SK-N-SH (cell line): Measurements from ENCODE around the gene TMEM106C. TPM values are rescaled to one million over a fixed set of nuclear protein-coding genes. Genes with fewer than 3 reads are reported as not detected.

Experiments
- CTCF ChIA-PET: fragments of 300-600, 350-600 bp; formaldehyde crosslinking; extraction: SDS; loops from one replicate; lab custom pipeline; 2021; lab: Yijun Ruan, JAX
- POLR2A ChIA-PET: fragments of 350-600 bp; sonication (Branson Sonifier 250); formaldehyde crosslinking; extraction: SDS; loops from one replicate; lab custom pipeline; 2020; ENCODE audit warnings: antibody characterized with exemption, inconsistent platforms; lab: Yijun Ruan, JAX
- DNase-seq: peaks from one replicate; pipeline ENCODE4 v3.0.0; 2012
- H2AFZ ChIP-seq: fragments of 200-600 bp; sonication (generic); 2 replicates; pipeline ENCODE4 v1.8.1; 2016; ENCODE audit warnings: antibody characterized with exemption, mild to moderate bottlenecking, low read depth
- H3F3A ChIP-seq: fragments of 200-600 bp; sonication (generic); replicated peaks from 2 replicates; pipeline ENCODE3; 2016; ENCODE audit warnings: antibody characterized with exemption, mild to moderate bottlenecking; ENCODE audit not compliant: insufficient read depth
- H3K27ac ChIP-seq, 2 experiments: fragments of 200-500 bp in 1 of 2; fragments of 200-600 bp in 1 of 2; sonication (Bioruptor generic) in 1 of 2; sonication (generic), shearing (Covaris generic) in 1 of 2; 2 replicates each; pipeline versions ENCODE4 v1.5.1 to v1.6.1; 2014 to 2016; ENCODE audit warnings: low read depth in 2 of 2, inconsistent platforms in 1 of 2, low read length in 1 of 2, mild to moderate bottlenecking in 1 of 2, mixed read lengths in 1 of 2
- H3K27me3 ChIP-seq: fragments of 200-600 bp; sonication (generic), shearing (Covaris generic); 2 replicates; pipeline ENCODE4 v1.6.1; 2016; ENCODE audit warnings: mixed run types; ENCODE audit not compliant: insufficient read depth
- H3K36me3 ChIP-seq, 2 experiments: fragments of 200-500 bp in 1 of 2; fragments of 200-600 bp in 1 of 2; sonication (Bioruptor generic) in 1 of 2; sonication (generic) in 1 of 2; replicated peaks in 1 of 2; 2 replicates each; pipeline versions ENCODE3 to v1.5.1; 2014 to 2016; ENCODE audit warnings: low read length in 1 of 2, mild to moderate bottlenecking in 1 of 2; ENCODE audit not compliant: insufficient read depth in 2 of 2, control insufficient read depth in 1 of 2
- H3K4me1 ChIP-seq, 2 experiments: fragments of 200-500 bp in 1 of 2; fragments of 200-600 bp in 1 of 2; sonication (Bioruptor generic) in 1 of 2; sonication (generic), shearing (Covaris generic) in 1 of 2; 2 replicates each; pipeline versions ENCODE4 v1.5.1 to v1.6.1; 2014 to 2016; ENCODE audit warnings: low read depth in 1 of 2, low read length in 1 of 2, mixed run types in 1 of 2; ENCODE audit not compliant: insufficient read depth in 2 of 2, control insufficient read depth in 1 of 2
- H3K4me2 ChIP-seq: fragments of 200-600 bp; sonication (generic), shearing (Covaris generic); 2 replicates; pipeline ENCODE4 v1.6.1; 2017; ENCODE audit warnings: mixed run types
- H3K4me3 ChIP-seq, 2 experiments: fragments of 200-500 bp in 1 of 2; fragments of 200-600 bp in 1 of 2; sonication (Bioruptor generic) in 1 of 2; sonication (generic), shearing (Covaris generic) in 1 of 2; 2 replicates each; pipeline versions ENCODE4 v1.5.1 to v1.8.1; 2014 to 2016; ENCODE audit warnings: low read depth in 2 of 2, inconsistent platforms in 1 of 2, low read length in 1 of 2, mild to moderate bottlenecking in 1 of 2, mixed read lengths in 1 of 2, moderate library complexity in 1 of 2
- H3K79me2 ChIP-seq: fragments of 200-600 bp; sonication (generic); 2 replicates; pipeline ENCODE4 v1.8.1; 2017; ENCODE audit warnings: mild to moderate bottlenecking; ENCODE audit not compliant: insufficient read depth
- H3K9ac ChIP-seq: fragments of 200-600 bp; sonication (generic); 2 replicates; pipeline ENCODE4 v1.6.1; 2017; ENCODE audit warnings: mixed run types
- H3K9me2 ChIP-seq: fragments of 200-600 bp; sonication (generic); 2 replicates; pipeline ENCODE4 v1.6.1; 2017; ENCODE audit warnings: mixed run types
- H3K9me3 ChIP-seq: fragments of 200-600 bp; sonication (generic); 2 replicates; pipeline ENCODE4 v1.6.1; 2017; ENCODE audit warnings: mixed run types, mild to moderate bottlenecking, moderate library complexity
- H4K20me1 ChIP-seq: fragments of 200-600 bp; sonication (generic); 2 replicates; pipeline ENCODE4 v1.6.1; 2017; ENCODE audit warnings: mild to moderate bottlenecking, mixed run types; ENCODE audit not compliant: insufficient read depth
- CHD2 ChIP-seq: fragments of 150-350 bp; IDR thresholded peaks from 2 replicates; pipeline ENCODE4 v1.6.1; 2018; ENCODE audit warnings: low read length; ENCODE audit not compliant: partially characterized antibody
- ELF1 ChIP-seq: IDR thresholded peaks from 2 replicates; pipeline ENCODE4 v1.4.0; 2012
- EZH2phosphoT487 ChIP-seq: fragments of 200-600 bp; sonication (generic); IDR thresholded peaks from 2 replicates; pipeline ENCODE4 v1.6.1; 2017; ENCODE audit warnings: low read depth, mixed run types, mild to moderate bottlenecking, antibody characterized with exemption, moderate library complexity, borderline replicate concordance
- FOSL2 ChIP-seq: IDR thresholded peaks from 2 replicates; pipeline ENCODE4 v1.4.0; 2012; ENCODE audit warnings: low read depth, mild to moderate bottlenecking, moderate library complexity, borderline replicate concordance
- FOXJ3 ChIP-seq: sonication (generic); formaldehyde crosslinking; IDR thresholded peaks from 2 replicates; pipeline ENCODE4 v1.5.1; 2020; ENCODE audit warnings: mild to moderate bottlenecking, missing genetic modification reagents
- FOXM1 ChIP-seq: IDR thresholded peaks from 2 replicates; pipeline ENCODE4 v1.4.0; 2012; ENCODE audit warnings: low read depth, mild to moderate bottlenecking
- GABPA ChIP-seq: IDR thresholded peaks from 2 replicates; pipeline ENCODE4 v1.4.0; 2012; ENCODE audit warnings: low read depth, mild to moderate bottlenecking
- GATA2 ChIP-seq: sonication (generic); formaldehyde crosslinking; IDR thresholded peaks from 2 replicates; pipeline ENCODE4 v1.5.0; 2020; ENCODE audit warnings: mild to moderate bottlenecking, missing genetic modification reagents
- JUND ChIP-seq: IDR thresholded peaks from 2 replicates; pipeline ENCODE4 v1.4.0; 2012
- MEF2A ChIP-seq: IDR thresholded peaks from 2 replicates; pipeline ENCODE4 v1.4.0; 2012; ENCODE audit warnings: low read depth, borderline replicate concordance
- MXI1 ChIP-seq: IDR thresholded peaks from 2 replicates; pipeline ENCODE4 v1.6.1; 2012; ENCODE audit warnings: mild to moderate bottlenecking, low read depth, low read length, improper control_type of control experiment
- NRF1 ChIP-seq: IDR thresholded peaks from 2 replicates; pipeline ENCODE4 v1.6.1; 2012; ENCODE audit warnings: low read depth, mild to moderate bottlenecking, low read length
- POLR2AphosphoS5 ChIP-seq: IDR thresholded peaks from 2 replicates; pipeline ENCODE4 v1.6.1; 2012; ENCODE audit warnings: low read depth, low read length
- RAD21 ChIP-seq: IDR thresholded peaks from 2 replicates; pipeline ENCODE4 v1.6.1; 2012; ENCODE audit warnings: mild to moderate bottlenecking, low read length
- RCOR1 ChIP-seq: fragments of 150-350 bp; IDR thresholded peaks from 2 replicates; pipeline ENCODE4 v1.6.1; 2017; ENCODE audit warnings: antibody characterized with exemption, low read length
- RFX5 ChIP-seq: IDR thresholded peaks from 2 replicates; pipeline ENCODE4 v1.6.1; 2012; ENCODE audit warnings: mild to moderate bottlenecking, improper control_type of control experiment, low read length
- RXRA ChIP-seq: IDR thresholded peaks from 2 replicates; pipeline ENCODE4 v1.4.0; 2012; ENCODE audit warnings: low read depth, mild to moderate bottlenecking, borderline replicate concordance
- SMC3 ChIP-seq: IDR thresholded peaks from 2 replicates; pipeline ENCODE4 v1.6.1; 2012; ENCODE audit warnings: low read depth, low read length, improper control_type of control experiment
- TAF1 ChIP-seq: IDR thresholded peaks from 2 replicates; pipeline ENCODE4 v1.6.1; 2012; ENCODE audit warnings: low read depth, mild to moderate bottlenecking, low read length, moderate library complexity, borderline replicate concordance
- TCF12 ChIP-seq: IDR thresholded peaks from 2 replicates; pipeline ENCODE4 v1.4.0; 2012
- TEAD4 ChIP-seq: IDR thresholded peaks from 2 replicates; pipeline ENCODE4 v1.4.0; 2012; ENCODE audit warnings: mild to moderate bottlenecking, borderline replicate concordance; ENCODE audit not compliant: insufficient read depth
- YY1 ChIP-seq: IDR thresholded peaks from 2 replicates; pipeline ENCODE4 v1.4.0; 2012; ENCODE audit warnings: low read depth, mild to moderate bottlenecking
- WGBS: methylation state at CpG from one replicate; pipeline ENCODE4 v1.1.6; 2017; ENCODE audit warnings: low lambda C conversion rate; 5-methylcytosine and 5-hydroxymethylcytosine counted together
- polyA plus RNA-seq, 3 experiments: library from polyadenylated mRNA; depleted of rRNA; stranded (reverse); fragments of >200 nt; gene quantifications; 2 replicates each; pipeline ENCODE4 v1.2.3, GENCODE V29; 2012
- TF ChIP-seq, protein P1 (sequence below): IDR thresholded peaks from 2 replicates; pipeline ENCODE4 v1.6.1; 2012; ENCODE audit warnings: mild to moderate bottlenecking, low read depth, low read length, moderate library complexity
- TF ChIP-seq, protein P2 (sequence below): fragments of 200-600 bp; sonication (generic); IDR thresholded peaks from 2 replicates; pipeline ENCODE4 v1.6.1; 2017; ENCODE audit warnings: antibody characterized with exemption, mild to moderate bottlenecking, moderate library complexity
- TF ChIP-seq, protein P3 (sequence below): IDR thresholded peaks from 2 replicates; pipeline ENCODE4 v1.4.0; 2012; ENCODE audit warnings: low read depth, borderline replicate concordance
- TF ChIP-seq, protein P4 (sequence below): IDR thresholded peaks from 2 replicates; pipeline ENCODE4; 2012

TMEM106C gene, protein sequence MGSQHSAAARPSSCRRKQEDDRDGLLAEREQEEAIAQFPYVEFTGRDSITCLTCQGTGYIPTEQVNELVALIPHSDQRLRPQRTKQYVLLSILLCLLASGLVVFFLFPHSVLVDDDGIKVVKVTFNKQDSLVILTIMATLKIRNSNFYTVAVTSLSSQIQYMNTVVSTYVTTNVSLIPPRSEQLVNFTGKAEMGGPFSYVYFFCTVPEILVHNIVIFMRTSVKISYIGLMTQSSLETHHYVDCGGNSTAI
- polyA plus RNA-seq (2012; rRNA removed): 133 and 173 TPM in 2 replicates
- 112 and 161 TPM in 2 replicates for polyA plus RNA-seq (2012; cell fraction: cytosol; rRNA removed)
- 101 and 122 TPM in 2 replicates for polyA plus RNA-seq (2012; cell fraction: nucleus; rRNA removed)

DNA sequence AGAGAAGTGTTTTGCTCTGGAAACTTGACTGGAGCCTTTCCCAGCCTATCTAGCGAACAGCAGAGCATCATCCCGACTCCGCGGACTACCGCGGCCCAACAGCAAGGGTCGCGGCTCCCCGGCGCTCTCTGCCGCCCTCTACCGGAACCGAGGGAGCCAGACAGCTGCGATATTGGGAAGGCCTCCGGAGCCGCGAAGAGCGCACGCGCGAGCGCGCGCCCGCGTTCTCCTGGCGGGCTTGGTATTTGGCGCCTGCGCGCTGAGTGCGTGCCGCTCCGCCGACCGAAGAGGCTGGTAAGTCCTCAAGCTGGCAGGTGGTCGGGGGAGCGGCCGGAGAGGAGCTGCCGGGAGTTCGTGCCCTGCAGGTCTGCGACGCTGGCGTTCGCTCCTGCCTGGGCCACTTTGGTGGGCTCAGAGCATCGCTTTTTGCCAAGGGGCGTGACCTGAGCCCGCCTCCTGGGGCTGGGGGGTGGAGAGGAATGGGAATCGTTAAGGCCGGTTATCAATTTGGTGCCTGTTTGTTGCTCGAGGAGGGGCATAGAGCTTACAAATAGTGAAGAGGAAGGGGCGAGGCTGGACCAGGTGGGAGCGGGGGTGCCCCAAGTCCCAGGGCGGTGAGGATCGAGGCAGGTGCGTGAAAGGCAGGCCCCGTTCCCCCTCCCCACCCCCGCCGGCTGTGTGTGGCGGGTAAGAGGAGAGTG lies at the start of gene TMEM106C:
Gene TMEM106C, plus strand, starts transcription at position 257 of the 701 bp plus-strand sequence. CDS start 641 bp downstream, outside the sequence.
- Histone ChIP-seq H3F3A (no peaks in the 10 kb centered on the region), H3K27ac (peak within 1 kb of the TSS in 1 of 2 experiments; percentile 77; a peak in 1 of 4 replicates), H3K4me1 (peaks cover 0 to 6% of the 10 kb centered on the region in 2 experiments; a peak in 1 of 4 replicates), H3K4me2 (peak within 1 kb of the TSS; percentile 92), H3K36me3 (peaks cover 10 to 24% of the 10 kb centered on the region in 2 experiments), H3K79me2 (peaks cover 4% of the 10 kb centered on the region; the same call in 1 of the 2 replicates), H3K27me3 (no peaks in the 10 kb centered on the region), H2AFZ (peak within 1 kb of the TSS; percentile 99), H3K9me3 (no peaks in the 10 kb centered on the region), H3K9ac (peak within 1 kb of the TSS; percentile 74; the same call in 1 of the 2 replicates), H4K20me1 (no peaks in the 10 kb centered on the region), H3K4me3 (peak within 1 kb of the TSS; percentile 94 to 97), H3K9me2 (no peaks in the 10 kb centered on the region)
- peak; percentile 99 for DNase-seq
- CTCF ChIA-PET: interaction anchor here (0.5 to 6.7 kb wide), 44 partner anchors 8 to 775 kb away, joined by 3 to 89 read pairs (median 4); partner anchors contain the start of genes ASB8, CCDC184, PFKM and VDR
- POLR2A ChIA-PET: interaction anchor here (1.0 kb wide), 1 partner anchor 17 kb away, joined by 3 read pairs; no protein-coding TSS in a partner anchor
- 1% methylated on average over 45 of the region's 59 CpGs for WGBS
- TF ChIP-seq GATA2: no peak
- no peak for TF ChIP-seq GABPA
- no peak for TF ChIP-seq FOSL2
- TF ChIP-seq RFX5: no peak
- no peak for TF ChIP-seq RXRA
- no peak for TF ChIP-seq ELF1
- TF ChIP-seq JUND: no peak
- no peak for TF ChIP-seq CHD2
- peak; percentile 86 for TF ChIP-seq NRF1
- TF ChIP-seq MEF2A: no peak
- TF ChIP-seq, protein P1, sequence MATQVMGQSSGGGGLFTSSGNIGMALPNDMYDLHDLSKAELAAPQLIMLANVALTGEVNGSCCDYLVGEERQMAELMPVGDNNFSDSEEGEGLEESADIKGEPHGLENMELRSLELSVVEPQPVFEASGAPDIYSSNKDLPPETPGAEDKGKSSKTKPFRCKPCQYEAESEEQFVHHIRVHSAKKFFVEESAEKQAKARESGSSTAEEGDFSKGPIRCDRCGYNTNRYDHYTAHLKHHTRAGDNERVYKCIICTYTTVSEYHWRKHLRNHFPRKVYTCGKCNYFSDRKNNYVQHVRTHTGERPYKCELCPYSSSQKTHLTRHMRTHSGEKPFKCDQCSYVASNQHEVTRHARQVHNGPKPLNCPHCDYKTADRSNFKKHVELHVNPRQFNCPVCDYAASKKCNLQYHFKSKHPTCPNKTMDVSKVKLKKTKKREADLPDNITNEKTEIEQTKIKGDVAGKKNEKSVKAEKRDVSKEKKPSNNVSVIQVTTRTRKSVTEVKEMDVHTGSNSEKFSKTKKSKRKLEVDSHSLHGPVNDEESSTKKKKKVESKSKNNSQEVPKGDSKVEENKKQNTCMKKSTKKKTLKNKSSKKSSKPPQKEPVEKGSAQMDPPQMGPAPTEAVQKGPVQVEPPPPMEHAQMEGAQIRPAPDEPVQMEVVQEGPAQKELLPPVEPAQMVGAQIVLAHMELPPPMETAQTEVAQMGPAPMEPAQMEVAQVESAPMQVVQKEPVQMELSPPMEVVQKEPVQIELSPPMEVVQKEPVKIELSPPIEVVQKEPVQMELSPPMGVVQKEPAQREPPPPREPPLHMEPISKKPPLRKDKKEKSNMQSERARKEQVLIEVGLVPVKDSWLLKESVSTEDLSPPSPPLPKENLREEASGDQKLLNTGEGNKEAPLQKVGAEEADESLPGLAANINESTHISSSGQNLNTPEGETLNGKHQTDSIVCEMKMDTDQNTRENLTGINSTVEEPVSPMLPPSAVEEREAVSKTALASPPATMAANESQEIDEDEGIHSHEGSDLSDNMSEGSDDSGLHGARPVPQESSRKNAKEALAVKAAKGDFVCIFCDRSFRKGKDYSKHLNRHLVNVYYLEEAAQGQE: no peak
- peak; percentile 82 for TF ChIP-seq SMC3
- peak; percentile 48; the same call in 1 of the 2 replicates for TF ChIP-seq POLR2AphosphoS5
- no peak for TF ChIP-seq EZH2phosphoT487
- TF ChIP-seq YY1: no peak
- TF ChIP-seq FOXM1: no peak
- TF ChIP-seq, protein P2, sequence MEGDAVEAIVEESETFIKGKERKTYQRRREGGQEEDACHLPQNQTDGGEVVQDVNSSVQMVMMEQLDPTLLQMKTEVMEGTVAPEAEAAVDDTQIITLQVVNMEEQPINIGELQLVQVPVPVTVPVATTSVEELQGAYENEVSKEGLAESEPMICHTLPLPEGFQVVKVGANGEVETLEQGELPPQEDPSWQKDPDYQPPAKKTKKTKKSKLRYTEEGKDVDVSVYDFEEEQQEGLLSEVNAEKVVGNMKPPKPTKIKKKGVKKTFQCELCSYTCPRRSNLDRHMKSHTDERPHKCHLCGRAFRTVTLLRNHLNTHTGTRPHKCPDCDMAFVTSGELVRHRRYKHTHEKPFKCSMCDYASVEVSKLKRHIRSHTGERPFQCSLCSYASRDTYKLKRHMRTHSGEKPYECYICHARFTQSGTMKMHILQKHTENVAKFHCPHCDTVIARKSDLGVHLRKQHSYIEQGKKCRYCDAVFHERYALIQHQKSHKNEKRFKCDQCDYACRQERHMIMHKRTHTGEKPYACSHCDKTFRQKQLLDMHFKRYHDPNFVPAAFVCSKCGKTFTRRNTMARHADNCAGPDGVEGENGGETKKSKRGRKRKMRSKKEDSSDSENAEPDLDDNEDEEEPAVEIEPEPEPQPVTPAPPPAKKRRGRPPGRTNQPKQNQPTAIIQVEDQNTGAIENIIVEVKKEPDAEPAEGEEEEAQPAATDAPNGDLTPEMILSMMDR: peak; percentile 92
- TF ChIP-seq TCF12: peak; percentile 4; the same call in 1 of the 2 replicates
- TF ChIP-seq MXI1: no peak
- no peak for TF ChIP-seq TEAD4
- no peak for TF ChIP-seq FOXJ3 (CRISPR knock-in tag)
- TF ChIP-seq, protein P3, sequence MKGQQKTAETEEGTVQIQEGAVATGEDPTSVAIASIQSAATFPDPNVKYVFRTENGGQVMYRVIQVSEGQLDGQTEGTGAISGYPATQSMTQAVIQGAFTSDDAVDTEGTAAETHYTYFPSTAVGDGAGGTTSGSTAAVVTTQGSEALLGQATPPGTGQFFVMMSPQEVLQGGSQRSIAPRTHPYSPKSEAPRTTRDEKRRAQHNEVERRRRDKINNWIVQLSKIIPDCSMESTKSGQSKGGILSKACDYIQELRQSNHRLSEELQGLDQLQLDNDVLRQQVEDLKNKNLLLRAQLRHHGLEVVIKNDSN: no peak
- peak; percentile 71 for TF ChIP-seq RAD21
- TF ChIP-seq TAF1: 0 out of 2 replicates have a peak, but pooled peaks have one; percentile 13
- TF ChIP-seq, protein P4, sequence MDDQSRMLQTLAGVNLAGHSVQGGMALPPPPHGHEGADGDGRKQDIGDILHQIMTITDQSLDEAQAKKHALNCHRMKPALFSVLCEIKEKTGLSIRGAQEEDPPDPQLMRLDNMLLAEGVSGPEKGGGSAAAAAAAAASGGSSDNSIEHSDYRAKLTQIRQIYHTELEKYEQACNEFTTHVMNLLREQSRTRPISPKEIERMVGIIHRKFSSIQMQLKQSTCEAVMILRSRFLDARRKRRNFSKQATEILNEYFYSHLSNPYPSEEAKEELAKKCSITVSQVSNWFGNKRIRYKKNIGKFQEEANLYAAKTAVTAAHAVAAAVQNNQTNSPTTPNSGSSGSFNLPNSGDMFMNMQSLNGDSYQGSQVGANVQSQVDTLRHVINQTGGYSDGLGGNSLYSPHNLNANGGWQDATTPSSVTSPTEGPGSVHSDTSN: no peak
- TF ChIP-seq RCOR1: 0 out of 2 replicates have a peak, but pooled peaks have one; percentile 31
